Breast epithelium (tissue), 3 donors: Measurements from ENCODE around the gene PADI6.

Source experiments
- CTCF ChIP-seq, 3 donors: fragments of 450-650 bp; IDR thresholded peaks; one replicate each; pipeline ENCODE4 v1.5.1; 2016 to 2017; ENCODE audit warnings: antibody characterized with exemption in 3 of 3, mild to moderate bottlenecking in 3 of 3, moderate library complexity in 3 of 3
- POLR2A ChIP-seq: fragments of 450-650 bp; IDR thresholded peaks from one replicate; pipeline ENCODE4 v1.6.1; 2016; ENCODE audit warnings: antibody characterized with exemption, mild to moderate bottlenecking, moderate library complexity
- POLR2AphosphoS5 ChIP-seq, 3 donors: sonication (generic); formaldehyde crosslinking; IDR thresholded peaks; one replicate each; pipeline ENCODE4 v1.6.1; 2017; ENCODE audit warnings: antibody characterized with exemption in 3 of 3

DNA sequence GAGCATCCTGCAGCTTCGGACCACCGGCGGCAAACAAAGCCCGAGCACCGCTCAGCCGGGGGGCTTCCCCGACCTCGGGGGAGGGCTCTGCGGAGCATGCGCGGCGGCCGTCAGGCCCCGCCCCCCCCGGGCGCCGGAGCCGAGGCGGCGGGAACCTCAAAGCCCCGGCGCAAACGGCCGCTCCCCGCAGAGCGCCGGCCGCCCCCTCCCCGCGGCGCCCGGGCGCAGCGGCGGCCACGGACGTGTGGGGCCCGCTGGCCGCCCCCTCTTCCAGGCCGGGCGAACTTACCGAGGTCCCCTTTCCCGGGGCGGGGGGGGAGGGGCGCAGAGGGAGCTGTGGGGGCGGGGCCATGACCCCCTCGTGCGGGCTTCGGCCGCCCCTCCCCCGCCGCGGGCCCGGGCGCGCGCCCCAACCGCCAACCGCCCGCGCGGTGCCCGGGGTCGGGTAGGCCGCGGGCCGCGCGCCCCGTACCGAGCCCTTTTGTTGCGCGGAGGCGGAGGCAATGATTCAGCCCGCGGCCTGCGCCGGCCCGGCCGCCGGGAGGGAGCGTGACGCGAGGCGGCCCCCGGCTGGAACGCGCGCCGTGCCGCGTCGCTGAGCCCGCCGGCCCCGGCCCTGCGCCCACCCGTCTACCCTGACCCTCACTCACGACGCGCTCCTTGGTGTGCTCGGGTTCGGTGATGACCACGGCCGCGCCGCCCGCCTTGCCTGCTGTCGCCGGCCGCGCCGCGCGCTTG is 65.8 kb downstream of the PADI6 start:
- TF ChIP-seq POLR2AphosphoS5 (IDR thresholded peaks at IDR 0.05) (no peak), POLR2A (no peak), CTCF (IDR thresholded peaks at IDR 0.05) (no peak)
